Measurements from ENCODE around the gene KIF16B. TPM values are rescaled to one million over a fixed set of nuclear protein-coding genes. Genes with fewer than 3 reads are reported as not detected.

Gene KIF16B
- total and polyA plus RNA-seq, 2 experiments from 2014 or later = 6.5 to 11.1 TPM

- ATAC-seq = no peak
- no peak for TF ChIP-seq ZNF114 (CRISPR knock-in tag; IDR thresholded peaks at IDR 0.05)
- no peak for TF ChIP-seq JUNB (IDR thresholded peaks at IDR 0.05; ENCODE audit: unreplicated experiment)
- TF ChIP-seq REST (IDR thresholded peaks at IDR 0.05; ENCODE audit: unreplicated experiment) = no peak
- TF ChIP-seq NANOG (IDR thresholded peaks at IDR 0.05; ENCODE audit: borderline replicate concordance) = no peak
- no peak for TF ChIP-seq EZH2phosphoT487 (IDR thresholded peaks at IDR 0.05; ENCODE audit: unreplicated experiment)
- TF ChIP-seq STAT1 (IDR thresholded peaks at IDR 0.05; ENCODE audit: unreplicated experiment) = no peak
- TF ChIP-seq CREB1 (CRISPR knock-in tag; IDR thresholded peaks at IDR 0.05; ENCODE audit: low read depth) = no peak
- TF ChIP-seq CTCF (conservative IDR thresholded peaks at IDR 0.05; ENCODE audit: low read depth in 2 of 2) = no peak
- no peak for TF ChIP-seq POLR2AphosphoS5 (IDR thresholded peaks at IDR 0.05; ENCODE audit: low read depth)
- no peak for TF ChIP-seq EZH2 (IDR thresholded peaks at IDR 0.05; ENCODE audit: low read depth, unreplicated experiment)
- Histone ChIP-seq H2AFZ (no peak overlapping the region), H3K4me1 (ENCODE audit: insufficient read depth) (no peaks in the 10 kb centered on the region), H3K27me3 (ENCODE audit: insufficient read depth) (no peaks in the 10 kb centered on the region), H4K20me1 (replicated peaks; ENCODE audit: insufficient read depth) (no peaks in the 10 kb centered on the region), H3K4me2 (no peak overlapping the region), H3K27ac (ENCODE audit: low read depth) (no peak overlapping the region), H3K4me3 (no peak overlapping the region), H3K9me2 (ENCODE audit: insufficient read depth) (no peaks in the 10 kb centered on the region), H3K79me2 (replicated peaks; ENCODE audit: insufficient read depth) (no peaks in the 10 kb centered on the region), H3K36me3 (ENCODE audit: insufficient read depth) (no peaks in the 10 kb centered on the region), H3F3A (replicated peaks; ENCODE audit: low read depth) (no peaks in the 10 kb centered on the region)
- Mint-ChIP-seq H3K4me3 (no peak overlapping the region), H3K27me3 (ENCODE audit: insufficient read depth, low read depth, poor library complexity) (peaks cover 1% of the 10 kb centered on the region), H3K4me1 (peaks cover 12% of the 10 kb centered on the region), H3K9me3 (no peaks in the 10 kb centered on the region; the same call in 2 of the 3 replicates), H3K36me3 (ENCODE audit: low read depth) (no peaks in the 10 kb centered on the region), H3K27ac (no peak overlapping the region)
- no peak for DNase-seq (ENCODE audit: low spot score)
Observed at GRCh38 chr20:16349523-16350260, 223.6 kb downstream of the KIF16B start.

- Histone ChIP-seq H3F3A (replicated peaks; ENCODE audit: low read depth) (no peaks in the 10 kb centered on the region), H3K4me1 (ENCODE audit: insufficient read depth) (no peaks in the 10 kb centered on the region), H3K9me2 (ENCODE audit: insufficient read depth) (no peaks in the 10 kb centered on the region), H3K4me3 (no peak overlapping the region), H2AFZ (no peak overlapping the region), H3K36me3 (ENCODE audit: insufficient read depth) (no peaks in the 10 kb centered on the region), H3K27me3 (ENCODE audit: insufficient read depth) (no peaks in the 10 kb centered on the region), H3K79me2 (replicated peaks; ENCODE audit: insufficient read depth) (no peaks in the 10 kb centered on the region), H3K4me2 (no peak overlapping the region), H3K27ac (ENCODE audit: low read depth) (no peak overlapping the region), H4K20me1 (replicated peaks; ENCODE audit: insufficient read depth) (no peaks in the 10 kb centered on the region)
- ATAC-seq = no peak
- Mint-ChIP-seq H3K27ac (no peak overlapping the region), H3K4me3 (no peak overlapping the region), H3K4me1 (no peaks in the 10 kb centered on the region), H3K36me3 (ENCODE audit: low read depth) (no peaks in the 10 kb centered on the region), H3K27me3 (ENCODE audit: insufficient read depth, low read depth, poor library complexity) (peaks cover 1% of the 10 kb centered on the region), H3K9me3 (no peaks in the 10 kb centered on the region)
- no peak for DNase-seq (ENCODE audit: low spot score)
- TF ChIP-seq ETS1 (IDR thresholded peaks at IDR 0.05) (no peak), CREB1 (CRISPR knock-in tag; IDR thresholded peaks at IDR 0.05; ENCODE audit: low read depth) (no peak), CTCF (conservative IDR thresholded peaks at IDR 0.05; ENCODE audit: low read depth in 2 of 2) (no peak), EZH2 (IDR thresholded peaks at IDR 0.05; ENCODE audit: low read depth, unreplicated experiment) (no peak), ZNF331 (CRISPR knock-in tag; IDR thresholded peaks at IDR 0.05; ENCODE audit: low read depth) (no peak), JUNB (IDR thresholded peaks at IDR 0.05; ENCODE audit: unreplicated experiment) (no peak), EZH2phosphoT487 (IDR thresholded peaks at IDR 0.05; ENCODE audit: unreplicated experiment) (no peak)
Observed at GRCh38 chr20:16346956-16347355, 226.3 kb downstream of the KIF16B start.

All from GM23338 (cell line).